ENCODE data around the gene MRPS17. TPM values are rescaled to one million over a fixed set of nuclear protein-coding genes. Genes with fewer than 3 reads are reported as not detected.

The MRPS17 gene
- total RNA-seq, 2 donors from 2014 or later: 12.4 to 23.6 TPM

GRCh38 chr7:56003749-56004148 lies 52.1 kb downstream of the MRPS17 start:
- H3K27ac Mint-ChIP-seq: no peak overlapping the region
- H3K4me1 Mint-ChIP-seq: peaks cover 7% of the 10 kb centered on the region
- no peaks in the 10 kb centered on the region for H3K9me3 Mint-ChIP-seq
- peaks cover 17% of the 10 kb centered on the region for H3K36me3 Mint-ChIP-seq (ENCODE audit: low read depth)
- H3K4me3 Mint-ChIP-seq: no peak overlapping the region
- no peak for ATAC-seq (replicated peaks)
- H3K27me3 Mint-ChIP-seq: no peaks in the 10 kb centered on the region

Other genes with a start within 250 kb of the MRPS17 start
- gene SEPTIN14, start 89.1 kb upstream of the MRPS17 start, total RNA-seq: not detected
- 1 to 10 TPM; 2.4 to 2.8 TPM for gene ZNF713, start 64.4 kb upstream of the MRPS17 start, total RNA-seq
- gene NIPSNAP2, start 12.7 kb downstream of the MRPS17 start, total RNA-seq: 10 to 100 TPM; 36.6 to 57.3 TPM
- gene PSPH, start 99.6 kb downstream of the MRPS17 start, total RNA-seq: 10 to 100 TPM in 1 of 2 donors, 1 to 10 TPM in 1; 8.3 to 25.4 TPM
- 100 to 1,000 TPM; 108 to 232 TPM for gene CCT6A, start 99.9 kb downstream of the MRPS17 start, total RNA-seq
- 10 to 100 TPM; 88.2 to 89.6 TPM for gene SUMF2, start 112.4 kb downstream of the MRPS17 start, total RNA-seq
- 1 to 10 TPM; 3.0 to 6.0 TPM for gene PHKG1, start 141.1 kb downstream of the MRPS17 start, total RNA-seq
- gene CHCHD2, start 154.6 kb downstream of the MRPS17 start, total RNA-seq: 100 to 1,000 TPM; 498 to 792 TPM
- not detected for gene NUPR2, start 164.5 kb downstream of the MRPS17 start, total RNA-seq